ENCODE results near the gene UBA52.
"Not testable (repeated sequence)": the region's sequence is repeated elsewhere in the genome, so short reads cannot be mapped to it uniquely, and the experiment has no call there.

UBA52 gene

GRCh38 chr19:18532168-18532890 is 39.3 kb upstream of the UBA52 start:
- TF ChIP-seq, protein P1, sequence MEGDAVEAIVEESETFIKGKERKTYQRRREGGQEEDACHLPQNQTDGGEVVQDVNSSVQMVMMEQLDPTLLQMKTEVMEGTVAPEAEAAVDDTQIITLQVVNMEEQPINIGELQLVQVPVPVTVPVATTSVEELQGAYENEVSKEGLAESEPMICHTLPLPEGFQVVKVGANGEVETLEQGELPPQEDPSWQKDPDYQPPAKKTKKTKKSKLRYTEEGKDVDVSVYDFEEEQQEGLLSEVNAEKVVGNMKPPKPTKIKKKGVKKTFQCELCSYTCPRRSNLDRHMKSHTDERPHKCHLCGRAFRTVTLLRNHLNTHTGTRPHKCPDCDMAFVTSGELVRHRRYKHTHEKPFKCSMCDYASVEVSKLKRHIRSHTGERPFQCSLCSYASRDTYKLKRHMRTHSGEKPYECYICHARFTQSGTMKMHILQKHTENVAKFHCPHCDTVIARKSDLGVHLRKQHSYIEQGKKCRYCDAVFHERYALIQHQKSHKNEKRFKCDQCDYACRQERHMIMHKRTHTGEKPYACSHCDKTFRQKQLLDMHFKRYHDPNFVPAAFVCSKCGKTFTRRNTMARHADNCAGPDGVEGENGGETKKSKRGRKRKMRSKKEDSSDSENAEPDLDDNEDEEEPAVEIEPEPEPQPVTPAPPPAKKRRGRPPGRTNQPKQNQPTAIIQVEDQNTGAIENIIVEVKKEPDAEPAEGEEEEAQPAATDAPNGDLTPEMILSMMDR (IDR thresholded peaks at IDR 0.05; ENCODE audit: low read length, missing control alignments) = no peak
- DNase-seq (ENCODE audit: low read depth) = no peak
- H3K4me3 ChIP-seq (replicated peaks; ENCODE audit: low read depth, low read length) = no peak overlapping the region

DNA sequence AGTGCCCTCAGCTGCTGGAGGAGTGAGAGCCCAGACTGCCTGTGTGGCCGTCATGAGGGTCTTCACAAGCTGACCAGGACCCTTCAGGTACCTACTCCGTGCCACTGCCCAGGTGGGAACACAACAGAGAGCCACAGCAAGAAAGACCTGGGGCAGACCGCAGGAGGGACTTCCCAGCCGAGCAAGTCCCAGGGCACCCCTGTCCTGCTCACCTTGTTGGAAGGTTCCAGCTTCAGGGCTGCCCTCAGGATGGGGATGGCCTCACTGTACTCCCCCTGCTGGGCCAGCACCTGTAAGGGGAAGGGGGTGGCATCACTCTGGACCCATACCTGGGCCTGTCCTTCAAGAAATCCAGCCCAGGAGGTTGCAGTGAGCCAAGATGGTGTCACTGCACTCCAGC is 38.6 kb upstream of the UBA52 start:
- no peak overlapping the region for H3K4me3 ChIP-seq (replicated peaks; ENCODE audit: low read depth, low read length)
- TF ChIP-seq, protein P1 (IDR thresholded peaks at IDR 0.05; ENCODE audit: low read length, missing control alignments) = no peak
- DNase-seq (ENCODE audit: low read depth) = no peak

DNA sequence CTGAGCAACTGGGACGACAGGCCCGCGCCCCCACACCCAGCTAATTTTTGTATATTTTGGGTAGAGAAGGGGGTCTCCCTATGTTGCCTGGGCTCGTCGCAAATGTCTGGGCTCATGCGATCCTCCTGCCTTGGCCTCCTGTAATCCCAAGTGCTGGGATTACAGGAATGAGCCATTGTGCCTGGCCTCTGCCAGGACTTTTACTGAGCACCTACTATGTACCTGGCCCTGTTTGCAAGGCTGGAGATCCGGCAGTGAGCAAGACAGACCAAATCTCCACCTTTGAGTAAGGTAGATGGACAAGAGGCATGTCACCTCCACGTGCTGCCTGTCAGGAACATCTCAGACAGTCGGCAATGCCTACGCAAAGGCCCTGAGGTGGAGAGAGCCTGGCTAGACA is 35.2 kb upstream of the UBA52 start:
- TF ChIP-seq, protein P1 (IDR thresholded peaks at IDR 0.05; ENCODE audit: low read length, missing control alignments) = no peak
- no peak overlapping the region for H3K4me3 ChIP-seq (replicated peaks; ENCODE audit: low read depth, low read length)
- no peak for DNase-seq (ENCODE audit: low read depth)

DNA sequence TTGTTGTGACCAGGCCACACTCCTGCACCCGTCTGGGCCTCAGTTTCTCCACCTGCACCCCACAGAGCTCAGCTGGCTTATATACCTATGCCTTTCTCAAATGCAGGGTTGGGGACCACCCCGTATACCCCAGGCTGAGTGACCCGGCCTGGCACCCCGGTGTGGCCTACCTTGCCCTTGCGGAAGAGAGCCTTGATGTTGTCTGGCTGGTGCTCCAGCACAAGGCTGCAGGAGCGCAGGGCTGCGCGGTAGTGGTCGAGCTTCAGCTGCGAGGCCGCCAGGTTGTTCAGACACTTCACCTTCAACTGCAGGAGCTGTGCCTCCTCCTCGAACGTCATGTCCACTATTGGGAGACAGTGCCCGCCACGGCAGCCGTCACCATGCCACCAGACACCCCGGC is 34.2 kb upstream of the UBA52 start:
- no peak overlapping the region for H3K4me3 ChIP-seq (replicated peaks; ENCODE audit: low read depth, low read length)
- TF ChIP-seq, protein P1 (IDR thresholded peaks at IDR 0.05; ENCODE audit: low read length, missing control alignments) = no peak
- no peak for DNase-seq (ENCODE audit: low read depth)

DNA sequence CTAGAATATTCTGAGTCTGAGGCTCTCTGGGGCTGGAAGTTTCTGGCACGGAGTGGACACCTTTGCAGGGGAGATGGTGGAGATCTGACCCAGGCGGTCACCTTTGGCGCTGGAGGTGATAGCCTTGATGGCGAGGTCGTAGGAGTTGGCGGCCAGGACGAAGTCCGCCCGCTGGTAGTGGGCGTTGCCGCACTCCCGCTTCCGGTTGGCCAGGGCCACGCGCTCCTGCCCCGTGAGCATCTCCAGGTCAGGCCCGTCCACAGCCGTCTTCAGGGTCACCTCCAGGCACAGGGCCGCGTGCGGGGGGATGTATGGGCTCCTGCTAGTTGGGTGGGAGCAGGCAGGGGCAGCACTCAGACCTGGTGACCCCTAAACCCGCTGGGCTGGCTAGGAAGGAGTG is 33.5 kb upstream of the UBA52 start:
- H3K4me3 ChIP-seq (replicated peaks; ENCODE audit: low read depth, low read length) = no peak overlapping the region
- TF ChIP-seq, protein P1 (IDR thresholded peaks at IDR 0.05; ENCODE audit: low read length, missing control alignments) = no peak
- no peak for DNase-seq (ENCODE audit: low read depth)

- TF ChIP-seq, protein P1 (IDR thresholded peaks at IDR 0.05; ENCODE audit: low read length, missing control alignments) = no peak
- no peak for DNase-seq (ENCODE audit: low read depth)
- H3K4me3 ChIP-seq (replicated peaks; ENCODE audit: low read depth, low read length) = no peak overlapping the region
Observed at GRCh38 chr19:18539372-18539771, 32.3 kb upstream of the UBA52 start.

GRCh38 chr19:18540200-18540599 is 31.5 kb upstream of the UBA52 start:
- H3K4me3 ChIP-seq (replicated peaks; ENCODE audit: low read depth, low read length); DNase-seq (ENCODE audit: low read depth): not testable (repeated sequence)

Data from fibroblast of pulmonary artery (primary cell).